GM18870 (cell line): ENCODE measurements around the gene ARL10.

Experiments
- ATAC-seq: cut with Tn5 transposase; IDR thresholded peaks from one replicate; pipeline ENCODE4 v1.9.1; 2021; ENCODE audit warnings: moderate library complexity; ENCODE audit not compliant: unreplicated experiment

Gene ARL10

GRCh38 chr5:176365351-176366231 lies at the start of gene ARL10:
Gene ARL10, plus strand, starts transcription at chr5:176365487. Its CDS starts 77 bp downstream, at chr5:176365564.
- no peak for ATAC-seq

DNA sequence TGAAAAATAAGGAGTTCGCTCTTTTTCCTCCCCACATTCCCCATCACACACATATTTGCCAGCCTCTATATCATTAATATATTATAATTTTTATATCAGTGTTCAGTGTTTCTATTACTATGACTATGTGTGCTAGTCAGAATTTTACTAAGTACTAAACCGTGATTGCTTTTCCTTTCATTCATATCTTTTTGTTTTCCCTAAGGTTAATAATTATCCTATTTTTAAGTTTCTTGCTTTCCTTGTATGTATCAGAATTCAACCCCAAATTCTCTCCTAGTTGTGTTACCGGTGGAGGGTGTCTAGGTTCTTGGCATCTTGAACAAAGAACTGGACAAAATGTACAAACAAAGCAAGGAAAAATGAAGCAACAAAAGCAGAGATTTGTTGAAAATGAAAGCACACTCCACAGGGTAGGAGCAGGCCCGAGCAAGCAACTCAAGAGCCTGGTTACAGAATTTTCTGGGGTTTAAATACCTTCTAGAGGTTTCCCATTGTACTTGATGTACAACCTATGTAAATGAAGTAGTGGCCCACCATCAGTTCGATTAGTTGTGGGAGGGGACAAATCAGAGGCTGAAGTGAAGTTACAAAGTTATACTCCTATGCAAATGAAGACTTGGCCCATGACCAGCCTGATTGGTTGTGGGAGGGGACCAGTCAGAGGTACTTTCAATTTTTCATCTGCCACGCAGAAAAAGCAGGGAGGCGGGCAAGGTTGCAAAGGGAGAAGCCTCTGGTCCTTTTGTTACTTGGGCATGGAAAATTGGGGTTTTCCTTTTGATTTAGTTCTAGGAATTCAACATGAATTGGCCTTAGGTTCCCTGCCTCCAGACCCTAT lies 47.5 kb upstream of the ARL10 start:
- ATAC-seq = no peak

DNA sequence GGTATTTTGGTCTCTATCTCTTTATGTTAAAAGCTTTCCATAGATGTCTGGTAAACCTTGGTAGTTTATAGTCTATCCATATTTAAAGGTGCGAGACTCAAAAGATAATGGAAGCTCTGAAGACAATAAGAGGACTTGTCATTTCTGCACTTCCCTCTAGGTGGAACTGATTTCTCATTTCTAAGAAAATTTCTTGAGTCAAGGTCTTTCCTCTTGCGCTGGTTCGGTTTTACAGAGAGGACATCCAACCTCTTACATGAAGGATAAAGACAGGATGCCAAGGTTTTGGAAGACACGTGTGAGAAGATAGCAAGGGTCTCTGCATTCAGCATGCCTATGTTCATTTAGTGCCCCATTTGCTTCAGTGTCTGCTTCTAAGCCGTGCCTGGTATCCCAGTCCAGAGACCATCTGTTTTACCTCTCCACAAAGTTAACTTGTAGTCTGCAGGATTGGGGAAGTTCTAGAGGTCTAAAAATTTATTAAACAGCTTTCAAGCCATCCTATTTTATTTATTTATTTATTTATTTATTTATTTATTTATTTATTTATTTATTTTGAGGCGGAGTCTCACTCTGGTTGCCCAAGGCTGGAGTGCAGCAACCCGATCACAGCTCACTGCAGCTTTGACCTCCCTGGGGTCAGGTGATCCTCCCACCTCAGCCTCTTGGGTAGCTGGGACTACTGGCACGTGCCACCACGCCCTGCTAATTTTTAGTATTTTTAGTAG lies 45.3 kb upstream of the ARL10 start:
- no peak for ATAC-seq

GRCh38 chr5:176320577-176320976 lies 44.7 kb upstream of the ARL10 start:
- no peak for ATAC-seq

- ATAC-seq = no peak
These were observed 31.1 kb upstream of the ARL10 start for GRCh38 chr5:176334031-176334770.

GRCh38 chr5:176337913-176338312 lies 27.4 kb upstream of the ARL10 start:
- no peak for ATAC-seq

DNA sequence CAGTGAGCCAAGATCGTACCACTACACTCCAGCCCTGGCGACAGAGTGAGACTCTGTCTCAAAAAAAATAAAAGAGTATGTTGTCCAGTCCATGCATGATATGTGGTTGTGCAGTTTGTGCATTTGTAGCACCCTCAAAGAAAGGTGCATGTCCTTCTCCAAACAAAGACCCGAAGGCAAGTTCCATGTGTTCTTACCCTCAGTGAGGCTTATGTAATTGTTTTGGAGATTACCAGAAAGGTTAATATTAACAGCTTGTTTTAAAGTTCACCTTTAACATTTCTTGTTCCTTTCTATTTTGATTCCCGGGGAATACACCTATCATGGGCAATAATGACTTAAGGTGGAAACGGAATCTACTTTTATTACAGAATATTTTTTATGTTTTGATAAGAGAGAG lies 26.0 kb upstream of the ARL10 start:
- ATAC-seq = no peak

- ATAC-seq = no peak
These were observed 23.7 kb upstream of the ARL10 start for GRCh38 chr5:176341325-176342157.

GRCh38 chr5:176342158-176342483 lies 23.2 kb upstream of the ARL10 start:
- no peak for ATAC-seq

GRCh38 chr5:176342766-176343458 lies 22.4 kb upstream of the ARL10 start:
- no peak for ATAC-seq

GRCh38 chr5:176350416-176350815 lies 14.9 kb upstream of the ARL10 start:
- no peak for ATAC-seq

GRCh38 chr5:176352116-176352878 lies 13.0 kb upstream of the ARL10 start:
- no peak for ATAC-seq

- ATAC-seq = no peak
These were observed 11.8 kb upstream of the ARL10 start for GRCh38 chr5:176353533-176353932.

DNA sequence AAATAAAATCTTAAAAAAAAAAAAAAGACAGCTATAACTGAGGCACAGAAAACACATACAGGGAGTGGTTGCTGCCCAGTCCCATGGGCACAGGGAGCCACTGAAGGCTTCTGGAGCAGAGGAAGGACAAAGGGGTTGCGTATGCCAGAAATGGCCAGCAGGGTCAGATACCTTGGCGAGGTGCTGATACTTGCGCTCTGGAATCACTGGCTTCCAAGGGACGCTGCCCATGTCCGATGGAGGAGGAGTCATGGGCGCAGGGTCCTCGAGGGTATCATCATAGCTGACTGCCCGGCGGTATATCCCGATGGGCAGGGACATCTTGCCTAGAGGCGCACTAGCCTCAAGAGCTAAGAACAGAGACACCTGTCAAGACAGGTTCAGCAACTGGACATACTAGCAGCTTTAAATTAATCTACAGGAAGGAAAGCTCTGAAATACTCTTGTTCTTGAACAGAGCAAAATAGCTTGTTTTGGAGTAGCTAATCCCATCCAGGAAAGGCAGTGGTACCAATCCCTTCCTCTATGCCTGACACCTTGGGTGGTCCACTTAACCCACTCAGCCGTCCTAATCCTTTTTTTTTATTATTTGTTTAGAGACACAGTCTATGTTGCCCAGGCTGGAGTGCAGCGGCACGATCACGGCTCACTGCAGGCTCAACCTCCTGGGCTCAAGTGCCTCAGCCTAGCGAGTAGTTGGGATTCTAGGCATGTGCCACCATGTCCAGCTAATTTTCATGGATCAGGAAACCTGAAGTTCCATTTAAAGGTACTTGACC lies 9.7 kb upstream of the ARL10 start:
- no peak for ATAC-seq

DNA sequence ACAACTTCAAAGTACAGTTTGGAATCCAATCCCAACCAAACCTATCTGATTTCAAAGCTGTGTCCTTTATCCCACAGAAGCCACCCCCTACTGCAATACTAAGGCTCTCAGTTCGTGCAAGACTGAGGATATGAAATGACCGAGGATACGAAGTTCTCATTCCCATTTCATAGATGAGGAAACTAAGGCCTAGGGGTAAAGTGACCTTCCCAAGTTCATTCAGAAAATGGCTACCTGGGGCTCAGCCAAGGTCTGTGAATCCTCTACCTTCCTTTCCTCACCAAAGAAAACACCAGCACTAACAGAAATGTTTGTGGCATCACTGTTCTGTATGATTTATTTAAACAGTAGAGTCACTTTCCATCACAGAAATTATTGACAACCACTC lies 9.1 kb upstream of the ARL10 start:
- no peak for ATAC-seq

- no peak for ATAC-seq
These were observed 5.6 kb upstream of the ARL10 start for GRCh38 chr5:176359658-176360057.

DNA sequence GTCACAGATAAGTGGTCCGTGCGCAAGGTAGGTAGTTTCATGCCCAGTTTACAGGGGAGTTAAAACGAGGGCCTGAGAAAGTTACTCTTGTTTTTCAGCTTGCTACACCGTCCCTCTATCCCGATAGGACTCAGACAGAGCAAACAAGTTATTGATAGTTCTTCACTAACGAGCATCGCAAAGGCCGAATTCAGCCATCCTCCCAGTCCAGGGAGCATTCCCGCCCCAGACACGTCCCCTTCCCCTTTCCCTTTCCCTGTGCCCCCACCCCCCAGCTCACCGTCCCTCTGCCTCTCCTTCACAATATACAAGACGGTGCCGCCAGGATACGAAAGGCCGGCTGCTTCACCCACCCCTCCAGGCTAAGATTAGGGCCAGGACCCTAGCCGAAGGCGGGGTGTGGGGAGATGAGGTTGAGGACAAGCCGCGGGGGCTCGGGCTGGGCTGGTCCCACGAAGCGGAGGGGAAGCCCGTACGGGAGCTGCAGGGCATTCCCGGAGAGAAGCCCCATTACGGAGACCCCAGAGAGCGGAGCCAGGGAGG lies 4.3 kb upstream of the ARL10 start:
- no peak for ATAC-seq
